HepG2 (cell line): ENCODE measurements around the gene CNTROB. TPM values are rescaled to one million over a fixed set of nuclear protein-coding genes. Genes with fewer than 3 reads are reported as not detected.

ENCODE experiments used
- ATAC-seq: fragments of 200-7000 bp; cut with Tn5 transposase; 3 replicates; pipeline ENCODE4 v1.9.1; 2020; ENCODE audit warnings: mild to moderate bottlenecking, moderate library complexity
- BruUV-seq: library from RNA; stranded (reverse); fragments of 400-500 nt; replicated peaks from 2 replicates; lab custom pipeline; 2021; lab: Mats Ljungman, UMichigan
- CTCF ChIA-PET: fragments of 300-600 bp; formaldehyde crosslinking; extraction: SDS; loops from one replicate; lab custom pipeline; 2021; ENCODE audit warnings: low total read pairs, inconsistent platforms, low intra/inter-chr PET ratio; lab: Yijun Ruan, JAX
- POLR2A ChIA-PET: fragments of 350-600 bp; sonication (Branson Sonifier 250); formaldehyde crosslinking; loops from one replicate; lab custom pipeline; 2020; ENCODE audit warnings: antibody characterized with exemption, inconsistent platforms; lab: Yijun Ruan, JAX
- DNase-seq: peaks from one replicate; pipeline ENCODE4 v3.0.0-alpha.2; 2015; ENCODE audit warnings: low spot score
- FAIRE-seq: peaks from 3 replicates; lab custom pipeline; 2011; peaks lifted over from hg19 to GRCh38; lab: Jason Lieb, UNC
- H2AFZ ChIP-seq: one replicate; pipeline ENCODE4 v1.6.1; 2011; ENCODE audit warnings: low read length, inconsistent platforms
- H3K27ac ChIP-seq: fragments of 300-600 bp; 3 replicates; pipeline ENCODE4 v1.8.0; 2011; ENCODE audit warnings: mixed run types, mild to moderate bottlenecking, mixed read lengths, low read length, inconsistent platforms; ENCODE audit not compliant: insufficient read depth; ENCODE audit errors: extremely low read length
- H3K27me3 ChIP-seq, 2 experiments: fragments of 200-600 bp in 1 of 2; 2 replicates in 1 of 2; 3 replicates in 1 of 2; pipeline versions ENCODE4 v1.6.0 to v1.8.0; 2011; ENCODE audit warnings: low read length in 2 of 2, mild to moderate bottlenecking in 2 of 2, moderate library complexity in 2 of 2, inconsistent platforms in 1 of 2; ENCODE audit not compliant: insufficient read depth in 2 of 2, control insufficient read depth in 1 of 2
- H3K36me3 ChIP-seq, 2 experiments: fragments of 200-600 bp in 1 of 2; replicated peaks in 1 of 2; 2 replicates in 1 of 2; 3 replicates in 1 of 2; pipeline versions ENCODE4 v1.5.1 to v1.8.0; 2011; ENCODE audit warnings: low read length in 2 of 2, inconsistent platforms in 1 of 2; ENCODE audit not compliant: insufficient read depth in 2 of 2, control insufficient read depth in 1 of 2
- H3K4me1 ChIP-seq: 2 replicates; pipeline ENCODE4 v1.5.1; 2012; ENCODE audit warnings: low read length, inconsistent platforms; ENCODE audit not compliant: insufficient read depth
- H3K4me2 ChIP-seq: 2 replicates; pipeline ENCODE4 v1.6.0; 2011; ENCODE audit warnings: low read depth, low read length, inconsistent platforms
- H3K4me3 ChIP-seq, 3 experiments: fragments of 200-600 bp in 1 of 3; sonication (generic), shearing (Covaris generic) in 1 of 3; replicated peaks in 1 of 3; 2 replicates each; pipeline ENCODE4 v1.5.1; 2011 to 2016; ENCODE audit warnings: low read length in 3 of 3, inconsistent platforms in 2 of 3, low read depth in 2 of 3, mild to moderate bottlenecking in 2 of 3, control low read depth in 1 of 3, mixed read lengths in 1 of 3; ENCODE audit not compliant: insufficient read depth in 1 of 3
- H3K79me2 ChIP-seq: one replicate; pipeline ENCODE4 v1.6.1; 2011; ENCODE audit warnings: low read length, inconsistent platforms; ENCODE audit not compliant: insufficient read depth
- H3K9ac ChIP-seq: 2 replicates; pipeline ENCODE4 v1.6.0; 2011; ENCODE audit warnings: mild to moderate bottlenecking, low read depth, low read length, inconsistent platforms; ENCODE audit not compliant: insufficient read depth
- H3K9me3 ChIP-seq: 2 replicates; pipeline ENCODE4 v1.5.1; 2012; ENCODE audit warnings: mild to moderate bottlenecking, low read length
- H4K20me1 ChIP-seq: 2 replicates; pipeline ENCODE4 v1.6.0; 2011; ENCODE audit warnings: inconsistent platforms, mild to moderate bottlenecking, low read length, moderate library complexity; ENCODE audit not compliant: insufficient read depth
- MTF1 ChIP-seq: sonication (generic); formaldehyde crosslinking; IDR thresholded peaks from 2 replicates; pipeline ENCODE4 v1.5.0; 2020; ENCODE audit warnings: missing genetic modification reagents
- MYPOP ChIP-seq: sonication (generic); formaldehyde crosslinking; IDR thresholded peaks from 2 replicates; pipeline ENCODE4 v1.8.1; 2023; ENCODE audit warnings: mild to moderate bottlenecking, moderate library complexity, missing genetic modification reagents
- ZBTB21 ChIP-seq: sonication (generic); formaldehyde crosslinking; IDR thresholded peaks from 2 replicates; pipeline ENCODE4 v1.4.0; 2020; ENCODE audit warnings: missing genetic modification reagents
- ZNF782 ChIP-seq: sonication (generic); formaldehyde crosslinking; IDR thresholded peaks from 2 replicates; pipeline ENCODE4 v1.4.0; 2020; ENCODE audit warnings: missing genetic modification reagents, mild to moderate bottlenecking, borderline replicate concordance
- WGBS: methylation state at CpG from one replicate; pipeline ENCODE4 v1.1.6; 2017; ENCODE audit warnings: low lambda C conversion rate; 5-methylcytosine and 5-hydroxymethylcytosine counted together
- in situ Hi-C: cut with HindIII; loops from 2 replicates; pipeline ENCODE4 v1.10.0; 2017; ENCODE audit warnings: low pct_unique_long_range_greater_than_20kb; ENCODE audit not compliant: extremely low pct_ligation_motif_present
- intact Hi-C: fragments of 100-400 bp; cut with micrococcal nuclease; formaldehyde crosslinking; loops from one replicate; pipeline ENCODE4 v1.10.0; 2022; ENCODE audit not compliant: unreplicated experiment
- polyA plus RNA-seq, 8 experiments: library from polyadenylated mRNA; depleted of rRNA in 3 of 8; stranded (reverse) in 7 of 8; unstranded in 1 of 8; fragments of >200 nt; fragmentation: Illumina TruSeq in 4 of 8; extraction: Trizol in 4 of 8; gene quantifications; 2 replicates each; pipeline versions ENCODE4 v1.2.1 to v1.2.3, GENCODE V29; 2011 to 2016; ENCODE audit warnings: low read depth in 4 of 8, missing spikeins in 1 of 8, mixed read lengths in 1 of 8; ENCODE audit not compliant: insufficient read depth in 1 of 8
- total RNA-seq, 5 experiments: library from RNA; depleted of rRNA; stranded (reverse); fragments of >200 nt; fragmentation: Illumina TruSeq; extraction: Trizol; gene quantifications; 2 replicates each; pipeline ENCODE4 v1.2.3, GENCODE V29; 2016; ENCODE audit warnings: low read depth in 1 of 5
- TF ChIP-seq, protein P1 (sequence below): sonication (generic); formaldehyde crosslinking; conservative IDR thresholded peaks from 2 replicates; pipeline ENCODE4 v1.4.0; 2020; ENCODE audit warnings: mild to moderate bottlenecking, missing genetic modification reagents, moderate library complexity
- TF ChIP-seq, protein P2 (sequence below): sonication (generic); formaldehyde crosslinking; IDR thresholded peaks from 2 replicates; pipeline ENCODE4 v1.5.1; 2020; ENCODE audit warnings: missing genetic modification reagents, mild to moderate bottlenecking, borderline replicate concordance
- TF ChIP-seq, protein P3 (sequence below): sonication (generic); formaldehyde crosslinking; IDR thresholded peaks from 2 replicates; pipeline ENCODE4 v1.5.1; 2020; ENCODE audit warnings: missing genetic modification reagents, mild to moderate bottlenecking, borderline replicate concordance

The CNTROB gene
- total and polyA plus RNA-seq, 2 of the 13 experiments (the other 11 are each of a cell fraction or from before 2014, with no cell fraction given) = 21.2 to 24.1 TPM

DNA sequence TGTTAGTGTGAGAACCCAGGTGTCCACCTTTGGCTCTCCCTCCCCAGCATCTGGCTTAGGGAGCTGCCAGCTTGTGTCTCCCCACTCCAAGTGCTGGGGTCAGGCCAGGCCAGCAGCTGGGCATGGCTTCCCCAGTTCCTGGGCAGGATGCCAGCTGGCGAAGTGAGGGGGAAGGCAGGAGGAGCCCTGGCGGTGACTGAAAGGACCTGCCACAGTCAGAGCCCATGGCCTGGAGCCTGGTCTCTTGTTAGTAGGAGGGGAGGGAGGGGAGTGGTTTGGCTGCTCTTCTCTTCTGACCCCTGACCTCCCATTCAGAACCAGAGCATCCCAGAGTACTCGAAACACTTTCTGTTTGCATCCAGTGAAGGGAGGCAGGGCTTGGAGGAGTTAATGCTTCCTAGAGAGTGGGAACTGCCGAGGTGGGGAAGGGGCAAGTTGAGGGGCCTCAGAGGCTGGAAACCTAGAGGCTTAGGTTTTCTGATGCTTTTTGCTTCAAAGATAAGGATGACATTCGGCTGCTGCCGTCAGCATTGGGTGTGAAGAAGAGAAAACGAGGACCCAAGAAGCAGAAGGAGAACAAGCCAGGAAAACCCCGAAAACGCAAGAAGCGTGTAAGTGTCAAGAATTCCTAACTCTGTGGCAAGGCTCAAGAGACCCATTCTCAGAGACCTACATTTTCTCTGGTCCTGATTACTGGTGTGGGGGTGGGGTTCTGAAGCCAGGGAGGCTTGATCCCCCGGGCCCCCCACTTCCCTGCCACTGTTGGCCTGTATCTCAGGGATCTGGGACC is 42.6 kb upstream of the CNTROB start:
- CTCF ChIA-PET = interaction anchor here (0.8 to 1.9 kb wide), 2 partner anchors 26 to 27 kb away, joined by 3 to 5 read pairs; no protein-coding TSS in a partner anchor
- peaks cover 0 to 17% of the 10 kb centered on the region in 2 experiments; a peak in 2 of 5 replicates for H3K27me3 ChIP-seq
- no peaks in the 10 kb centered on the region for H3K79me2 ChIP-seq
- intact Hi-C loops = no loop called here
- peak overlapping the region in 2 of 3 experiments; percentile 0 to 76; a peak in 2 of 6 replicates for H3K4me3 ChIP-seq
- ATAC-seq (peak; percentile 74), DNase-seq (peak; percentile 85), FAIRE-seq (peak; percentile 94)
- in situ Hi-C loops = no loop called here
- no peaks in the 10 kb centered on the region for H3K9me3 ChIP-seq
- H2AFZ ChIP-seq = no peak overlapping the region
- WGBS = 44% methylated on average over 11 of the region's 11 CpGs
- no peaks in the 10 kb centered on the region for H3K36me3 ChIP-seq
- H3K4me1 ChIP-seq = peaks cover 38% of the 10 kb centered on the region
- H4K20me1 ChIP-seq = no peaks in the 10 kb centered on the region
- H3K9ac ChIP-seq = peak overlapping the region; percentile 63; the same call in 1 of the 2 replicates
- POLR2A ChIA-PET = interaction anchor here (1.3 to 1.5 kb wide), 3 partner anchors 27 to 53 kb away, joined by 3 to 4 read pairs (median 3); partner anchors contain the start of gene NAA38
- H3K4me2 ChIP-seq = peak overlapping the region; percentile 92
- H3K27ac ChIP-seq = no peak overlapping the region
- no TSS peak for BruUV-seq
- no peak for TF ChIP-seq MTF1
- TF ChIP-seq ZBTB21 (CRISPR knock-in tag) = no peak
- TF ChIP-seq ZNF782 (CRISPR knock-in tag) = no peak
- TF ChIP-seq, protein P1, sequence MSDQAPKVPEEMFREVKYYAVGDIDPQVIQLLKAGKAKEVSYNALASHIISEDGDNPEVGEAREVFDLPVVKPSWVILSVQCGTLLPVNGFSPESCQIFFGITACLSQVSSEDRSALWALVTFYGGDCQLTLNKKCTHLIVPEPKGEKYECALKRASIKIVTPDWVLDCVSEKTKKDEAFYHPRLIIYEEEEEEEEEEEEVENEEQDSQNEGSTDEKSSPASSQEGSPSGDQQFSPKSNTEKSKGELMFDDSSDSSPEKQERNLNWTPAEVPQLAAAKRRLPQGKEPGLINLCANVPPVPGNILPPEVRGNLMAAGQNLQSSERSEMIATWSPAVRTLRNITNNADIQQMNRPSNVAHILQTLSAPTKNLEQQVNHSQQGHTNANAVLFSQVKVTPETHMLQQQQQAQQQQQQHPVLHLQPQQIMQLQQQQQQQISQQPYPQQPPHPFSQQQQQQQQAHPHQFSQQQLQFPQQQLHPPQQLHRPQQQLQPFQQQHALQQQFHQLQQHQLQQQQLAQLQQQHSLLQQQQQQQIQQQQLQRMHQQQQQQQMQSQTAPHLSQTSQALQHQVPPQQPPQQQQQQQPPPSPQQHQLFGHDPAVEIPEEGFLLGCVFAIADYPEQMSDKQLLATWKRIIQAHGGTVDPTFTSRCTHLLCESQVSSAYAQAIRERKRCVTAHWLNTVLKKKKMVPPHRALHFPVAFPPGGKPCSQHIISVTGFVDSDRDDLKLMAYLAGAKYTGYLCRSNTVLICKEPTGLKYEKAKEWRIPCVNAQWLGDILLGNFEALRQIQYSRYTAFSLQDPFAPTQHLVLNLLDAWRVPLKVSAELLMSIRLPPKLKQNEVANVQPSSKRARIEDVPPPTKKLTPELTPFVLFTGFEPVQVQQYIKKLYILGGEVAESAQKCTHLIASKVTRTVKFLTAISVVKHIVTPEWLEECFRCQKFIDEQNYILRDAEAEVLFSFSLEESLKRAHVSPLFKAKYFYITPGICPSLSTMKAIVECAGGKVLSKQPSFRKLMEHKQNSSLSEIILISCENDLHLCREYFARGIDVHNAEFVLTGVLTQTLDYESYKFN (CRISPR knock-in tag) = no peak
- TF ChIP-seq, protein P2, sequence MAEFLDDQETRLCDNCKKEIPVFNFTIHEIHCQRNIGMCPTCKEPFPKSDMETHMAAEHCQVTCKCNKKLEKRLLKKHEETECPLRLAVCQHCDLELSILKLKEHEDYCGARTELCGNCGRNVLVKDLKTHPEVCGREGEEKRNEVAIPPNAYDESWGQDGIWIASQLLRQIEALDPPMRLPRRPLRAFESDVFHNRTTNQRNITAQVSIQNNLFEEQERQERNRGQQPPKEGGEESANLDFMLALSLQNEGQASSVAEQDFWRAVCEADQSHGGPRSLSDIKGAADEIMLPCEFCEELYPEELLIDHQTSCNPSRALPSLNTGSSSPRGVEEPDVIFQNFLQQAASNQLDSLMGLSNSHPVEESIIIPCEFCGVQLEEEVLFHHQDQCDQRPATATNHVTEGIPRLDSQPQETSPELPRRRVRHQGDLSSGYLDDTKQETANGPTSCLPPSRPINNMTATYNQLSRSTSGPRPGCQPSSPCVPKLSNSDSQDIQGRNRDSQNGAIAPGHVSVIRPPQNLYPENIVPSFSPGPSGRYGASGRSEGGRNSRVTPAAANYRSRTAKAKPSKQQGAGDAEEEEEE (CRISPR knock-in tag) = no peak
- TF ChIP-seq MYPOP = no peak
- TF ChIP-seq, protein P3, sequence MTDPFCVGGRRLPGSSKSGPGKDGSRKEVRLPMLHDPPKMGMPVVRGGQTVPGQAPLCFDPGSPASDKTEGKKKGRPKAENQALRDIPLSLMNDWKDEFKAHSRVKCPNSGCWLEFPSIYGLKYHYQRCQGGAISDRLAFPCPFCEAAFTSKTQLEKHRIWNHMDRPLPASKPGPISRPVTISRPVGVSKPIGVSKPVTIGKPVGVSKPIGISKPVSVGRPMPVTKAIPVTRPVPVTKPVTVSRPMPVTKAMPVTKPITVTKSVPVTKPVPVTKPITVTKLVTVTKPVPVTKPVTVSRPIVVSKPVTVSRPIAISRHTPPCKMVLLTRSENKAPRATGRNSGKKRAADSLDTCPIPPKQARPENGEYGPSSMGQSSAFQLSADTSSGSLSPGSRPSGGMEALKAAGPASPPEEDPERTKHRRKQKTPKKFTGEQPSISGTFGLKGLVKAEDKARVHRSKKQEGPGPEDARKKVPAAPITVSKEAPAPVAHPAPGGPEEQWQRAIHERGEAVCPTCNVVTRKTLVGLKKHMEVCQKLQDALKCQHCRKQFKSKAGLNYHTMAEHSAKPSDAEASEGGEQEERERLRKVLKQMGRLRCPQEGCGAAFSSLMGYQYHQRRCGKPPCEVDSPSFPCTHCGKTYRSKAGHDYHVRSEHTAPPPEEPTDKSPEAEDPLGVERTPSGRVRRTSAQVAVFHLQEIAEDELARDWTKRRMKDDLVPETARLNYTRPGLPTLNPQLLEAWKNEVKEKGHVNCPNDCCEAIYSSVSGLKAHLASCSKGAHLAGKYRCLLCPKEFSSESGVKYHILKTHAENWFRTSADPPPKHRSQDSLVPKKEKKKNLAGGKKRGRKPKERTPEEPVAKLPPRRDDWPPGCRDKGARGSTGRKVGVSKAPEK (CRISPR knock-in tag) = no peak
